Activated CD4-positive, alpha-beta T cell treated with anti-CD3 and anti-CD28 coated beads, Interleukin-2, Interleukin-6, amounts not matched to agents 100 ng/mL and 50 ng/mL, durations not matched to agents 16 hours and 8 hours (primary cell): ENCODE measurements around the gene POU2F1.
A peak's percentile ranks its signal among the peaks of the same experiment; 100 is the strongest.

Experiments
- DNase-seq: peaks from one replicate; pipeline ENCODE4 v3.0.0-alpha.2; 2020

The POU2F1 gene

GRCh38 chr1:167429612-167430011 lies 208.9 kb downstream of the POU2F1 start:
- DNase-seq = no peak

GRCh38 chr1:167430134-167430848 lies 209.6 kb downstream of the POU2F1 start:
- DNase-seq = no peak

DNA sequence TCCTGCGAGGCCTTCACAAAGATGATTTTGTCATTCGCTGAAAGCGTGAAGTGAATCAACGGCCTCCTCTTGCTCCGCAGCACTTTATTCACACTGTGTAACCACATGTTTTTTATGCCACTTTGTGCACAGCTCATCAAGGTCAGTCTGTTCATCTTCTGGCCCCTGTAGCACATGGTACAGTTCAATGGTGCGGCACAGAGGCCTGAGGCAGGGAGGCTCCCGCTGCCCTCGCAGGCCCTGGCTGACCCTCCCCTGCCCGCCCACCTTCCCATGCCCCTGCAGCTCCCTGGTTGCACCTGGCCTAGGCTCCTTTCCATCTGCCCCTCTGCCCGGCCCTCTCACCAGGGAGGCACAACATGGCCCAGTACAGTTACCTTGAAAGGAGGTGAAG lies 210.2 kb downstream of the POU2F1 start:
- no peak for DNase-seq

DNA sequence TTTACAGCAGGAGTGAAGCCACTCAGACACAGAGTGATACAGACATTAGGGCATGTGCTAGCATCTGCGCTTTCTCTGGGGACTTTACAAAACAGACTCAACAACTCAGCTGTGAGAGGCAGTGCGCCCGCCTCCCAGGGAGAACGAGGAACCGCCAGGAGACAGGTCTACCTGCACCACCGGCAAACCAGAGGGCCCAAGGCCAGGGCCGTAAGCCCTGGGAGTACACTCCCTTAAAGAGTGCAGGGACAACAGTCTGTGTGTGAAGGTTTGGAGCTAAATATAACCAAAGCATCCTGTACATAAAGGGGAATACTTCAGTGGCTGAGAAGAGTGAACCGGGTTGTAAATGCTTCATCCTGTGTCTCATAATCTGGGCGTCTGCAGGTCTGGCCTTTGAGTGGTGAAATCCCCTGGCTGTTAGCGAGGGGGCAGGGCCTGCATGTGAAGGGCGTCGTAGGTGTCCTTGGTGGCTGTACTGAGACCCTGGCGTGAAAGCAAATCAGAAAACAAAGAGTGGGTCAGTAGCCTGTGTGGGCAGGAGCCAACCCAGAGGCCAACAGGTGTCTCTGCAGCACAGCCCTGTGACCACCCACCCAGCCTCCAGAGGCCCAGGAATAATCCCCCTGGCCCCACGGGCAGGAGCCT lies 210.7 kb downstream of the POU2F1 start:
- no peak for DNase-seq

DNA sequence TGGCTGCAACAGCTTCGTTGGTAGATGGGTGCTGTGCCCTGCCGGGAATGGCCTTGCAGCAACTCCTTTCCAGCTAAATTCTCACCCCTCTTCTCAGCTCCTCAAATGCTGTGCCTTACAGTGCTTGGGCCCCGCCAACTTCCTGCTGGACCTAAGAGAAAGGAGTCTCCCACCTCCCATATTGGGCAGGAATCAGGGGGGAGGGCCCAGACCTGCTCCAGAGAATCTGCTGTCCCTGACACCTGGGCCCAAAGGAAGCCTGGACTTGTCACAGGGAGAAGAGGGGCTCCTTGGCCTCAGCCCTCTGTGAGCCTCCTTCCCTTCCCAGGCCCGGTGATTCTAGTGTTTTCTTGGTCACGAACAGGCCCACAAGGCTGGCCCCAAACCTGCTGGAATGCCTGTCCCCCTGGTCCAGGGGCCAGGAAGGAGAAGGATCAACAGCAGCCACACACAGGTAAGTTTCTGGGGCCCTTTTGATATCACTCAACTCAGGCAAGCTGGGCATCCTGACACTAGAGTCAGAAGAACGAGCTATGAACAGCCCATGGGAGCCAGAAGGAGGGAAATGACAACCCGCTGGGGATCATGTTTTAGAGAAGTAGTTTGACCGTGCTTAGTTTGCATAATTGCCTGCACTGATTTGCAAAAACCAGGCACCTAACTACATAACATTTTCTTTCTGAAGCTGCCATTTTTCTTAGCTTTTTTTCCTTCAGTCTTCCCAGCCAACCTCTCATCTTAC lies 211.4 kb downstream of the POU2F1 start:
- DNase-seq = no peak

DNA sequence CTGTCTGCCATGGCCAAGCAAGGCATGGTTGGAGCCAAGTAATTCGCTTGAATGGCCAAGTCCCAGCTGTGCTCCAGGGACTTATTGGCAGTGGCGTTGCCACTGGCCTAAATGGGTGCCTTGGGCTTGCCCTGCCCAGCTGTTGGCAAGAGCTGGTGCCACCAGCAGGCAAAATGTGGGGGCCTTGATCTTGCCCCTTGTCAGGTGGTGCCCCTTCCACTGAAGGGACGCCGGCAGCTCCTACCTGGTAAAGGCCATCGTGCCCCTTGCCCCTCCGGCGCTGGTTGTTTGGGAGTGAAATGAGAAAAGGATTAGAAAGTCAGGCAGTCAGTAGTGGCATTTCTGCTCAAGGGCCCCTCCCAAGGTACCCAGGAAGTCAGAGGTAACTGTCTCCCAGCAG lies 212.1 kb downstream of the POU2F1 start:
- no peak for DNase-seq

DNA sequence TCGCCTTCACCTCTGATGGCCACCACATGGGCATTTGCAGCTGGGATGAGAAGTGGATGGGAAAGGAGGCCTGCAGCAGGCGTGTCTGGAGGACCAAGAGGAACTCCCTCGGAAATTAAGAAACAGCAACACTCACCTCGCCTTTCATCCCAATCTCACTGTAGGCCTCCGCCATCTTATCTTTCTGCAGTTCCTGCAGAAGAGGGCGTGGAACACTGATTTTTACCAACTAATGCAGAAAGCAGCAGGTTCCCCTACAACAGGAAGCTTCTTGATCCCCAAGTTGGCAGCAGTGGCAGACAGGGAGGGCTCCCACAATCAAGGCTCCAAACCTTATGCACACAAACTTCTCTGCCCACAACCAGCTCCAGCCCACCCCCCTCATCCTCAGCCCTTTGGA lies 213.2 kb downstream of the POU2F1 start:
- DNase-seq = no peak

- no peak for DNase-seq
Observed at GRCh38 chr1:167434306-167434705, 213.6 kb downstream of the POU2F1 start.

GRCh38 chr1:167435484-167435883 lies 214.8 kb downstream of the POU2F1 start:
- no peak for DNase-seq

- no peak for DNase-seq
Observed at GRCh38 chr1:167438171-167439138, 217.8 kb downstream of the POU2F1 start.

DNA sequence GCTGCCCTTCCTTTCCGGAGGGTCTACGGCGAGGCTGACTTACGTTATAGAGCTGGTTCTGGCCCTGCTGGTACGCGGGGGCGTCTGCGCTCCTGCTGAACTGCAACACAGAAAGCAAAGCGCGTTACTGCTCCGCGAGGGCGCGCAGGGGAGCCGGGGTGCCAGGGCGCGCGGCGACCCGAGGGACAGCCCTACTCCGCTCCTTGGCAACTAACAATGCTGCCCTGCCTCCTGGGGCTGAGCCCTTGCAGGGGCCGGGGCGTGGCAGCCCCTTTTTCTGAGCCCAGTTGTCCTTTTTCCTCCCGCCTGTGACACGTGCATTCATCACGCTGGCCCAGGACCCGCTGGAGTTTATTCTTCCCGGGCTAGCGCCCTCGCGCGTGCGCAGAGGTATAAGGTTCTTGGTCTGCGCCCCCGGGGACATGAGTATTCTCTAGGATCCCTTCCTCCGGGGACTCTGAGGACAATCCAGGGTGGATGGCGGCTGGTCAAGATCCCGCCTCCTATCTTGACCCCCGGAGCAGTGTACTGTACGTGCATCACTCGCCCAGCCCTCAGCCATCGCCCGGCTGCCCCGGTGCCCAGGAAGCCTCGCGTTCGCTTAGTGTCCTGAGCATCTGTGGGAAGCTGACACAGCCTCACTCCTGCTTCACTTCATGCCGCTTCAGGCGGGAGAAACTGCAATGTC lies 218.8 kb downstream of the POU2F1 start:
- DNase-seq = no peak

- DNase-seq = no peak
Observed at GRCh38 chr1:167440345-167440744, 219.7 kb downstream of the POU2F1 start.

- DNase-seq = no peak
Observed at GRCh38 chr1:167440776-167441175, 220.1 kb downstream of the POU2F1 start.

GRCh38 chr1:167441222-167441621 lies 220.5 kb downstream of the POU2F1 start:
- no peak for DNase-seq

GRCh38 chr1:167442142-167442848 lies 221.6 kb downstream of the POU2F1 start:
- DNase-seq = peak; percentile 88

GRCh38 chr1:167442854-167443565 lies 222.3 kb downstream of the POU2F1 start:
- no peak for DNase-seq

DNA sequence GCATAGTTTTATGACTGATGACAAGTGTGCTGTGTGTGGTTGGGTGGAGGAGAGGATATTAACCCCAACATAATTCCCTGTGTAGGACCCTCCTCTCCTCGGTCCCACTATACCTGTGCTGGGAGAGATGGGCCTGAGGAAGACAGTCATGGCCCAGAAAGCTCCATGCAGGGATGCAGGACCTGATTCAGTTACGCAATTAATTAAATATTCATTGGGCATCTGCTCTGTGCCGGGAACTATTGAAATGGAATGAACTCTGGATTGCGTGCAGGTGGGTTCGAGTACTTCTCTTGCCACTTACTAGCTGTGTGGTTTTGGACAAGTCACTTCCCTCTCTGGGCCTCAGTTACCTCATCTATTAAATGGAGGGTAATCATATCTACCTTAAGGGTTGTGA lies 223.1 kb downstream of the POU2F1 start:
- DNase-seq = no peak

DNA sequence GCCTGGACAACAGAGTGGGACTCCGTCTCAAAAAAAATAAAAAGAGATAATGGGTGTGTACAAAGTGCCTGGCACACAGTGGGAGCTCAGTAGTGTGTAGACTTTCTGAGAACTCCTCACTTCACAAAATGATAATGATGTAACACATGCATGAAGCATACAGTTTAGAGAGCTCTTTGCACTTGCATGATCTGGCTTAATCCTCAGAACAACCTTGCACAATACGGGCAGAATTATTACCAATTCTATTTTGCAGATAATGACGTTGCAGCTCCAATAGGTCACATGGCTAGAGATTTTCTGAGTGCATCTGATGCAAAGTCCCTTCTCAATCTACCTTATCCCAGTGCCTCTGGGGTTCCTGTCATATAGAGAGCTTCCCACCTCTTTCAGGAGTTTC lies 226.3 kb downstream of the POU2F1 start:
- DNase-seq = no peak

- DNase-seq = peak; percentile 88
Observed at GRCh38 chr1:167447521-167448136, 226.9 kb downstream of the POU2F1 start.

- DNase-seq = peak; percentile 39
Observed at GRCh38 chr1:167450843-167451242, 230.2 kb downstream of the POU2F1 start.
